HAP-1 (cell line): Measurements from ENCODE around the gene FTSJ3.
"Not testable (repeated sequence)": the region's sequence is repeated elsewhere in the genome, so short reads cannot be mapped to it uniquely, and the experiment has no call there.

Experiments used
- DNase-seq, 2 experiments: peaks; one replicate each; pipeline ENCODE4 v3.0.0-alpha.2; 2016 to 2020; ENCODE audit warnings: low spot score in 2 of 2
- H3K27me3 ChIP-seq: fragments of 250-450 bp; sonication (Bioruptor Pico); 2 replicates; pipeline ENCODE4 v1.5.1; 2020; ENCODE audit warnings: low read depth, mild to moderate bottlenecking, moderate library complexity
- H3K36me3 ChIP-seq: fragments of 250-450 bp; sonication (Bioruptor Pico); replicated peaks from 2 replicates; pipeline ENCODE4 v1.5.1; 2020; ENCODE audit warnings: mild to moderate bottlenecking
- H3K4me1 ChIP-seq: fragments of 250-450 bp; sonication (Bioruptor Pico); 2 replicates; pipeline ENCODE4 v1.5.1; 2020; ENCODE audit warnings: mild to moderate bottlenecking
- H3K4me3 ChIP-seq: fragments of 250-450 bp; sonication (Bioruptor Pico); 2 replicates; pipeline ENCODE4 v1.5.1; 2020; ENCODE audit warnings: mild to moderate bottlenecking, moderate library complexity
- H3K9me3 ChIP-seq: fragments of 250-450 bp; sonication (Bioruptor Pico); 2 replicates; pipeline ENCODE4 v1.5.1; 2020; ENCODE audit warnings: mild to moderate bottlenecking, moderate library complexity
- in situ Hi-C: fragments of 300-500 bp; cut with MboI; formaldehyde crosslinking; loops from 3 replicates; pipeline ENCODE4 v1.14.3; 2020; ENCODE audit warnings: low sequenced_read_pairs, inconsistent platforms, mixed read lengths

FTSJ3 gene

DNA sequence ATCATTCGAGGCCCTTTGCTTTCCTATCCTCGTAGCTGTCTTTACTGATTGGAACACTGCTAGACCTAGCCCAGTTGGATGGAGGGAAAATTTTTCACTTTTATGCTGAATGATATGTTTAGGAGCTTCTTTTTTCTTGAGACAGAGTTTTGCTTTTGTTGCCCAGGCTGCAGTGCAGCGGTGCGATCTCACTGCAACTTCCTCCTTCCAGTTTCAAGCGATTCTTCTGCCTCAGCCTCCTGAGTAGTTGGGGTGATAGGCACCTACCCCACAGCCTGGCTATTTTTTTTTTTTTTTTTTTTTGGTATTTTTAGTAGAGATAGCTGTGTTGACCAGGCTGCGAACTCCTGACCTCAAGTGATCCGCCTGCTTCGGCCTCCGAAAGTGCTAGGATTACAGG is 17.5 kb downstream of the FTSJ3 start:
- in situ Hi-C loops = loop anchor here (25.0 kb wide), 1 partner anchor 702 kb away; the partner anchor contains the start of genes CEP95 and DDX5
- Histone ChIP-seq H3K4me3 (no peak overlapping the region), H3K36me3 (peaks cover 98% of the 10 kb centered on the region), H3K4me1 (no peaks in the 10 kb centered on the region), H3K9me3 (no peaks in the 10 kb centered on the region), H3K27me3 (no peaks in the 10 kb centered on the region)
- DNase-seq = no peak

- H3K9me3 ChIP-seq = no peaks in the 10 kb centered on the region
- no peaks in the 10 kb centered on the region for H3K27me3 ChIP-seq
- H3K4me3 ChIP-seq = no peak overlapping the region
- peaks cover 94% of the 10 kb centered on the region for H3K36me3 ChIP-seq
- in situ Hi-C loops = loop anchor here (25.0 kb wide), 1 partner anchor 707 kb away; the partner anchor contains the start of genes CEP95 and DDX5
- H3K4me1 ChIP-seq = no peaks in the 10 kb centered on the region
- no peak for DNase-seq
Observed at GRCh38 chr17:63805591-63805990, 21.9 kb downstream of the FTSJ3 start.

GRCh38 chr17:63804328-63804727 is 23.1 kb downstream of the FTSJ3 start:
- H3K27me3 ChIP-seq = no peaks in the 10 kb centered on the region
- no peaks in the 10 kb centered on the region for H3K9me3 ChIP-seq
- no peak overlapping the region for H3K4me3 ChIP-seq
- in situ Hi-C loops = loop anchor here (25.0 kb wide), 1 partner anchor 708 kb away; the partner anchor contains the start of genes CEP95 and DDX5
- H3K36me3 ChIP-seq = peaks cover 94% of the 10 kb centered on the region
- no peaks in the 10 kb centered on the region for H3K4me1 ChIP-seq
- no peak for DNase-seq

- Histone ChIP-seq H3K36me3 (peaks cover 94% of the 10 kb centered on the region), H3K4me1 (no peaks in the 10 kb centered on the region), H3K4me3 (no peak overlapping the region), H3K27me3 (no peaks in the 10 kb centered on the region), H3K9me3 (no peaks in the 10 kb centered on the region)
- in situ Hi-C loops = loop anchor here (25.0 kb wide), 1 partner anchor 712 kb away; the partner anchor contains the start of genes CEP95 and DDX5
- DNase-seq = no peak
Observed at GRCh38 chr17:63800783-63801182, 26.7 kb downstream of the FTSJ3 start.

DNA sequence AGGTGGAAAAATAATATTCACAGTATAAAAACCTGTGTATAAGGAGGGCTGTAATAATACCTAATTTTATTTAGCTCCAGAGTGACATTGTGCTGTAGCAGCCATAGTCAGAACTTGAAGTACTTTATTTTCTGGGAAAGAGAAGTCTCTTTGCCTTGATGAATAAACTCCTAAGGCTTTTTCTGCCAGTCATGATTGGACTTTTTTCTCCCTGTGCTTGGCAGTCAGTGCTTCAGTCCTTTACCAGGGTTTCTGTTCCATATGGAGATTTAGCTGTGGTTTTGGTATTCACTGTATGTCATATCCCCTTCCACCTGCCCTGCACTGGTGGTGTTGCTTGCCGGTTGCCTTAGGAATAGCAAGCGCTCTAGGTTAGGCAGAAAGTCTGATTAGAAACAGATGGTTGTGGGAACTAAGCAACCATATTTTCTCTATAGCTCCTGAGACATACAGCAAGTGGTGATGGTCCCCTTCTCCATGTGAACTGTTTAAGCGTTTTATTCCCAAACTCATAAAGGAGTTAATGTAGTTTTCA is 28.8 kb downstream of the FTSJ3 start:
- in situ Hi-C loops = no loop called here
- no peaks in the 10 kb centered on the region for H3K27me3 ChIP-seq
- DNase-seq = no peak
- no peak overlapping the region for H3K4me3 ChIP-seq
- no peaks in the 10 kb centered on the region for H3K4me1 ChIP-seq
- H3K36me3 ChIP-seq = peaks cover 95% of the 10 kb centered on the region
- no peaks in the 10 kb centered on the region for H3K9me3 ChIP-seq

DNA sequence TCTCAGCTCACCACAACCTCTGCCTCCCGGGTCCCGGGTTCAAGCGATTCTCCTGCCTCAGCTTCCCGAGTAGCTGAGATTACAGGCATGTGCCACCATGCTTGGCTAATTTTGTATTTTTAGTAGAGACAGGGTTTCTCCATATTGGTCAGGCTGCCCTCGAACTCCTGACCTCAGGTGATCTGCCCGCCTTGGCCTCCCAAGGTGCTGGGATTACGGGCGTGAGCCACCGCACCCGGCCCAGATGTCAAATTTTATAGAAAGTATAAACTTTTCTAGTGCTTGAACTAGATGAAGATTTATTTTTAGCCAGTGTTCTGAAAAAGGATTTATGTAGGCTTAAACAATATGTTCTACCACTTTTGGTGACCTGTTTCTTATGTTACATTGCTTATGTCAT is 31.1 kb downstream of the FTSJ3 start:
- H3K27me3 ChIP-seq, H3K4me3 ChIP-seq, H3K4me1 ChIP-seq, DNase-seq, H3K9me3 ChIP-seq, in situ Hi-C loops: not testable (repeated sequence)
- H3K36me3 ChIP-seq = peaks cover 96% of the 10 kb centered on the region

- H3K4me1 ChIP-seq = no peaks in the 10 kb centered on the region
- no peak for DNase-seq
- H3K36me3 ChIP-seq = peaks cover 94% of the 10 kb centered on the region
- in situ Hi-C loops = no loop called here
- no peaks in the 10 kb centered on the region for H3K27me3 ChIP-seq
- no peak overlapping the region for H3K4me3 ChIP-seq
- H3K9me3 ChIP-seq = no peaks in the 10 kb centered on the region
Observed at GRCh38 chr17:63792055-63792729, 35.3 kb downstream of the FTSJ3 start.

DNA sequence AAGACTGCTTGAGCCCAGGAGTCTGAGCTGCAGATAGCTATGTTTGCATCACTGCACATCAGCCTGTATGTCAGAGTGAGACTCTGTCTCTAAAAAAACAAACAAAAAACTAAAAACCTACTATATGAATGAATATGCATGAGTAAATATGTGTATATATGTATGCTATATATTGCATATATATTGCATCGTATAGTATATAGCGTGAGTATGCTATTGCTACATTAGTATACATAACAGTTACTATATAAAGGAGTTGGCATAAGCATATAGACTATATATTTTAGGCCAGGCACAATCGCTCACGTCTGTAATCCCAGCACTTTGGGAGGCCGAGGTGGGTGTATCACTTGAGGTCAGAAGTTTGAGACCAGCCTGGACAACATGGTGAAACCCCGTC is 37.4 kb downstream of the FTSJ3 start:
- Histone ChIP-seq H3K36me3 (peaks cover 81% of the 10 kb centered on the region), H3K4me3 (no peak overlapping the region), H3K27me3 (no peaks in the 10 kb centered on the region), H3K4me1 (peaks cover 6% of the 10 kb centered on the region), H3K9me3 (no peaks in the 10 kb centered on the region)
- in situ Hi-C loops = no loop called here
- no peak for DNase-seq

DNA sequence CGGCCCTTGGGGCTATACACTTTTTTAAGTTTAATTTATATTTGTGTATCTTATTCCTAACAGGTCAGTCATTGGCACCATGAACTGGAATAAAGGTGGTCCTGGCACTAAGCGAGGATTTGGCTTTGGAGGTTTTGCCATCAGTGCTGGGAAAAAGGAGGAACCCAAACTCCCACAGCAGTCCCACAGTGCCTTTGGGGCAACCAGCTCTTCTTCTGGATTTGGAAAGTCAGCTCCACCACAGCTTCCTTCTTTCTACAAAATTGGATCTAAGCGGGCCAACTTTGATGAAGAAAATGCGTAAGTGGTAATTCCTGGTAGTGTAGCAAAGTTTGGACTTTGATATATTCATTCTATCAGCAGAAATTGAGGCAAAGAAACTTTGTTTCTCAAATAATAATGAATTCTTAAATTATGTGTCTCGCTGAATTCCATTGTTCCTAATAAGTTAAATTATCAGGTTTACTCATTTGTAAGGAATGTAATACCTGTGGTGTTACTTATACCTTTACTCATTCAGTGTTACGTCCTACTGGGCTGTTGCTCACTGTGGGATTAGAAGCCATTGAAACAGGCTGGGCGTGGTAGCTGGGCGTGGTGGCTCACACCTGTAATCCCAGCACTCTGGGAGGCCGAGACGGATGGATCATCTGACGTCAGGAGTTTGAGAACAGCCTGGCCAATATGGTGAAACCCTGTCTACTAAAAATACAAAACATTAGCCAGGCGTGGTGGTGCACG is 40.3 kb downstream of the FTSJ3 start:
- in situ Hi-C loops = no loop called here
- peaks cover 68% of the 10 kb centered on the region for H3K36me3 ChIP-seq
- no peak overlapping the region for H3K4me3 ChIP-seq
- H3K9me3 ChIP-seq = no peaks in the 10 kb centered on the region
- no peak for DNase-seq
- H3K4me1 ChIP-seq = peaks cover 6% of the 10 kb centered on the region
- H3K27me3 ChIP-seq = no peaks in the 10 kb centered on the region

DNA sequence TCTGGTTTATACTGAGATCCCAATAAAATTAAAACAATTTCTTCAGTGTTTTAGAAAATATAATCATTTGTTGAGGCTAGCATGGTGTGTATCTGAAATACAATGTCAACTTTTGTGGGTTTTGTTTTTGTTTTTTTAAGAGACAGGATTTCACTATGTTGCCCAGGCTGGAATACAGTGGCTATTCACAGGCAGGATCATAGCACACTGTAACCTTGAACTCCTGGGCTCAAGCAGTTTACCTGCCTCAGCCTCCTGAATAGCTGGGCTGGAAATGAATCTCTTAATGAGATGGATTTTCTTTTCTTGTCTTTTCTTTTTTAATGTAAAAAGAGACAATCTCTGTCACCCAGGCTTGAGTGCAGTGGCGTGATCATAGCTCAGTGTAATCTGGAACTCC is 41.3 kb downstream of the FTSJ3 start:
- peaks cover 63% of the 10 kb centered on the region for H3K36me3 ChIP-seq
- in situ Hi-C loops = no loop called here
- H3K9me3 ChIP-seq = no peaks in the 10 kb centered on the region
- no peak overlapping the region for H3K4me3 ChIP-seq
- H3K4me1 ChIP-seq = peaks cover 6% of the 10 kb centered on the region
- no peaks in the 10 kb centered on the region for H3K27me3 ChIP-seq
- DNase-seq = no peak

DNA sequence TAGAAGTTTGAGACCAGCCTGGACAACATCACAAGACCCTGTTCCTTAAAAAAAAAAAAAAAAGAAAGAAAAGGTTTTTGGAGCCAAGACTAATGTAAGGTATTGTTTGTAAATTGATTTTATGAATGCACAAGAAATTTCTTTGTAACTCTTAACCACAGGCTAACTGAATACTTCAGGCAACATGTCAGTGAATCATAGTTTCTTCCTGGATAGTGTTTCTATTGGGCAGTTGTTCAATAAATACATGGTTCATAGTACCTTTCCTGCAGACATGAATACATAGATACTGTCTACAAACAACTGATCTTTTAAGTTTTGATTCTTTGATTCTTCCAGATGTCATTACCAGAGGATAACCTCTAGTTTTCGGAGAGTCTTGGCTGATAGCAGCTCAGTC is 41.9 kb downstream of the FTSJ3 start:
- peaks cover 6% of the 10 kb centered on the region for H3K4me1 ChIP-seq
- no peaks in the 10 kb centered on the region for H3K9me3 ChIP-seq
- H3K36me3 ChIP-seq = peaks cover 63% of the 10 kb centered on the region
- H3K4me3 ChIP-seq = no peak overlapping the region
- in situ Hi-C loops = no loop called here
- DNase-seq = no peak
- H3K27me3 ChIP-seq = no peaks in the 10 kb centered on the region

DNA sequence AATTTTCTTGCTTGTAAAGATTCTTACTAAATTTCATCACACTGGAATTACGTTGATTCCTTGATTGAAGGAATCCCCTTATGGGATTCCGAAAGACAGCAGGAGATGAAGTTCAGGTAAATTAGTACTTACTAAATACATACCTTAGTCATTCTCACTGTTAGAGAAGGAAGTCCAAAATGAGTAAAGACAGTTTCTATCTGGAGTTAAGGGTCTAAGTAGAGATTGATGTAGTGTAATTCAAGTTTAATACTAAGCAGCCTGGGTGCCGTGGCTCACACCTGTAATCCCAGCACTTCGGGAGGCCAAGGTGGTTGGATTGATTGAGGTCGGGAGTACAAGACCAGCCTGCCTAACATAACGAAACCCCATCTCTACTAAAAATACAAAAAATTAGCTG is 43.9 kb downstream of the FTSJ3 start:
- Histone ChIP-seq H3K4me1 (peaks cover 6% of the 10 kb centered on the region), H3K36me3 (peaks cover 58% of the 10 kb centered on the region), H3K4me3 (no peak overlapping the region), H3K27me3 (no peaks in the 10 kb centered on the region), H3K9me3 (no peaks in the 10 kb centered on the region)
- in situ Hi-C loops = no loop called here
- no peak for DNase-seq

- Histone ChIP-seq H3K9me3 (no peaks in the 10 kb centered on the region), H3K4me1 (peaks cover 14% of the 10 kb centered on the region), H3K4me3 (no peak overlapping the region), H3K27me3 (no peaks in the 10 kb centered on the region), H3K36me3 (peaks cover 54% of the 10 kb centered on the region)
- no peak for DNase-seq
- in situ Hi-C loops = no loop called here
Observed at GRCh38 chr17:63780928-63781327, 46.5 kb downstream of the FTSJ3 start.

DNA sequence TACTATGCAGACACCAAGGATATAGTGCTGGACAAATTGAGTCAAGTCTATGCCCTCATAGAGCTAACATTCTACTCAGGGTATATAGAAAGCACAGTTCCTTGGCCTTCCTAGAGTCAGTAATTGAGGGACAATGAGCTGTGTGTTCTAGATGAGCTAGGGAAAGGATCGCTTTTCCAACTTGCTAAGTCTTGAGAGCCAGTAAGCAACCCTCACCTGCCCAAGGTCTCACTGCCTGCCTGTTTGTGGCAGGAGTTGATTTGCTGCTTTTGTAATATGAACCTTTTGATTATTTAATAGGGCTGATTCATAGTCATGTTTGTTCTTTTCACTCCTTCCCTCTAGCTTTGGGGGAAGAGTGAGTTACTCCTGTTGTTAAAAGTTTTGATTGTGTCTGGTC is 47.0 kb downstream of the FTSJ3 start:
- no peaks in the 10 kb centered on the region for H3K27me3 ChIP-seq
- peaks cover 12% of the 10 kb centered on the region for H3K4me1 ChIP-seq
- no peaks in the 10 kb centered on the region for H3K9me3 ChIP-seq
- DNase-seq = no peak
- no peak overlapping the region for H3K4me3 ChIP-seq
- H3K36me3 ChIP-seq = peaks cover 54% of the 10 kb centered on the region
- in situ Hi-C loops = no loop called here
